Effector memory CD8-positive, alpha-beta T cell (primary cell): ENCODE measurements around the gene MBLAC2.
A peak's percentile ranks its signal among the peaks of the same experiment; 100 is the strongest.

Experiments used
- ATAC-seq: fragments of 150-1000 bp; cut with Tn5 transposase; replicated peaks from 2 replicates; pipeline ENCODE4 v1.10.0; 2021; ENCODE audit warnings: mild to moderate bottlenecking, moderate library complexity
- DNase-seq, 3 experiments: peaks; one replicate each; pipeline ENCODE4 v3.0.0; 2021
- H3K27ac Mint-ChIP-seq, 2 donors: one replicate each; pipeline ENCODE4 v1.8.0; 2022; ENCODE audit warnings: mild to moderate bottlenecking in 2 of 2, mixed read lengths in 2 of 2, moderate library complexity in 2 of 2
- H3K27me3 Mint-ChIP-seq, 2 donors: one replicate each; pipeline ENCODE4 v1.8.0; 2022; ENCODE audit warnings: mixed read lengths in 2 of 2
- H3K36me3 Mint-ChIP-seq: one replicate; pipeline ENCODE4 v1.8.0; 2022; ENCODE audit warnings: mild to moderate bottlenecking, moderate library complexity, mixed read lengths; ENCODE audit not compliant: insufficient read depth
- H3K4me1 Mint-ChIP-seq, 2 donors: one replicate each; pipeline ENCODE4 v1.8.0; 2022; ENCODE audit warnings: low read depth in 2 of 2, mixed read lengths in 2 of 2
- H3K4me3 Mint-ChIP-seq, 2 donors: one replicate each; pipeline ENCODE4 v1.8.0; 2022; ENCODE audit warnings: mild to moderate bottlenecking in 2 of 2, mixed read lengths in 2 of 2, moderate library complexity in 2 of 2
- H3K9me3 Mint-ChIP-seq, 2 donors: one replicate each; pipeline ENCODE4 v1.8.0; 2022; ENCODE audit warnings: mixed read lengths in 2 of 2
- total RNA-seq, 9 experiments: gene quantifications; one replicate each; lab custom pipeline; 2026; lab: John Stamatoyannopoulos, UW

The MBLAC2 gene
- 3.6 to 14.9 (median 7.4) reads per million in 9 experiments for total RNA-seq

DNA sequence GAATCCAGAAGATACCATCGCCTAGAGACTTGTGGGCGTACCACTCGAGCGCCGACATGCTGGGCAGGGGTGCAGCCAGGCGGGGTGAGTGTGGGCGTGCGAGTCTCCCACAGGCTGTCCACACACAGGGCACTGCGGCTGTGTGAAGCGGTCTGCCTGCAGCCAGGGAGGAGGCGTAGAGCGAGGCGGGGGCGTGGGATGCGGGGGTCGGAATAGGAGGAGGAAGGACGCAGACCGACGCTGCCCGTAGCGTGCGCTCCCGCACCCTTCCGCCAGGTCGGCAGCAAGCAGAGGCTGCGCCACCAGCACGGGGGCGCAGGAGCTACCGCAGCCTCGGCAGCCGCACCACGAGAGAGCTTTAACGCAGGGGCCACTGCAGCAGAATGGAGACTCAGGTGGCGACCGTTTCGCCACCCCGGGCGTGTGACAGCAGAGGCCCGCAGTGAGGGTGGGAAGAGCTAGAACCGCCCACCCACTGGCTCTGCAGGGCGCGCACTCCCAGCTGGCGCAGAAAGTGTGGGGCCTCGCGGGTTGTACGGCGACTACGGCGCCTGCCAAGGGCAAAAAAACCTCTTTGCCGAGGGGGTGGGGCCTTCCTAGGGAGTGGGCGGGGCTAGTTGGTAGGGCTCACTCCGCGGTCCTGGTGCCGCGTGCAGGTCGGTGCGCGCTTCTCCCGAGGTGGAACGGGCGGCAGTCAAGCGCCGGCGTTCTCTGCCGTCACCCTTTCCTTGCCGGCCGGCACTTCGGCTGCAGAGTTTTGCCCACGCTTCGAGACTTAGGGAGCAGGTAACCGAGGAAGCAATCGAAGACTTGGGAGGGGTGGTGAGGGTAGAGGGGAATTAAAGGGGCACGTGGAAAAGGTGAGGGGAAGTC is at the start of gene MBLAC2, which contains the start of gene POLR3G:
MBLAC2 (minus strand) TSS at position 537 of the 873 bp plus-strand sequence; CDS start at position 58, 479 bp downstream.
POLR3G (plus strand) TSS at position 630 of the 873 bp plus-strand sequence. CDS start 10,704 bp downstream, outside the sequence.
- H3K4me1 Mint-ChIP-seq: peaks cover 22 to 38% of the 10 kb centered on the region in 2 donors
- ATAC-seq: peak; percentile 85
- H3K4me3 Mint-ChIP-seq: peak within 1 kb of the TSS; percentile 96 to 99
- H3K9me3 Mint-ChIP-seq: no peaks in the 10 kb centered on the region
- H3K27me3 Mint-ChIP-seq: no peaks in the 10 kb centered on the region
- peak; percentile 87 to 89 (median 87) for DNase-seq
- peaks cover 14% of the 10 kb centered on the region for H3K36me3 Mint-ChIP-seq
- peak within 1 kb of the TSS; percentile 88 to 93 for H3K27ac Mint-ChIP-seq

DNA sequence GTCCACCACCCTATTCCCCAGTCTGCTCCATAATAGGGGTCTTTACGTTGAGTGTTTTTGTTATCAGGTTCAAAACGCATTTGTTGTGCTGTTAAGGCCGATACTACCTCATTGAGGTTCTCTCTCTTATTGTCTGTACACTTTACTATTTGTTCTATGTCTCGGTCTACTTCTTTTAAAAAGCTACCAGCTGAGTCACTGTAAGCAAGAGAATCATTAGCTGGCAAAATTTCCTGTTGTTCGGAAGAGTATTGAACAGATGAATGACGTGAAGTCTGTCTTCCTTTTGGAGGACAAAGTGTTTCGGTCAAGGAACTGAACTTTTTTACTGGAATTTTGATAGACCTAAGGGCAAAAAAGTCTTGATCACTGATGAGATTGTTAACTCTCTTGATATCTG is 44.5 kb upstream of the MBLAC2 start:
- ATAC-seq: no peak
- peaks cover 62% of the 10 kb centered on the region for H3K36me3 Mint-ChIP-seq

DNA sequence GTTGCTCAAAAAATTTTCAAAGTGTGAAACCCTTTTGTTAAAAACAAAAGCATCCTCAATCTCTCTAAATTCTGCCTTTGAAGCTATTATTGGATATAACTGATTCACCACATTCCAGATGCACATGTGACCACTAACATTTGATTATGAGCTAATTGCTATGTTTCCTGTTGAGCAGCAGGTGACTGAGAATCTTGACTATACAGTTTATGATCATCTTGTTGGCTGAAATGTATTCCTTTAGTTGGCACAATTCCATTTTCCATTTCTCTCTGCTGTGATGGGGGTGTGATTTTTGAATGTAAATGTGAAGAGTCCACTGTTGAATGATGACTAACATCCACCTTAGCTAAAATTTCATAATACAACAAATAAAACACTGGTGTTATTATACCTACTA is 44.1 kb upstream of the MBLAC2 start:
- no peaks in the 10 kb centered on the region for H3K9me3 Mint-ChIP-seq
- peaks cover 58% of the 10 kb centered on the region for H3K36me3 Mint-ChIP-seq
- DNase-seq: no peak
- no peak overlapping the region for H3K4me3 Mint-ChIP-seq
- no peak for ATAC-seq
- peaks cover 20% of the 10 kb centered on the region in 2 donors for H3K4me1 Mint-ChIP-seq
- no peaks in the 10 kb centered on the region for H3K27me3 Mint-ChIP-seq
- H3K27ac Mint-ChIP-seq: no peak overlapping the region

More for the DNA sequence above, 44.5 kb upstream of the MBLAC2 start:
- Mint-ChIP-seq H3K4me3 (no peak overlapping the region), H3K27me3 (no peaks in the 10 kb centered on the region), H3K27ac (peak overlapping the region in 1 of 2 donors; percentile 64), H3K4me1 (peaks cover 20 to 24% of the 10 kb centered on the region in 2 donors), H3K9me3 (no peaks in the 10 kb centered on the region)
- no peak for DNase-seq

DNA sequence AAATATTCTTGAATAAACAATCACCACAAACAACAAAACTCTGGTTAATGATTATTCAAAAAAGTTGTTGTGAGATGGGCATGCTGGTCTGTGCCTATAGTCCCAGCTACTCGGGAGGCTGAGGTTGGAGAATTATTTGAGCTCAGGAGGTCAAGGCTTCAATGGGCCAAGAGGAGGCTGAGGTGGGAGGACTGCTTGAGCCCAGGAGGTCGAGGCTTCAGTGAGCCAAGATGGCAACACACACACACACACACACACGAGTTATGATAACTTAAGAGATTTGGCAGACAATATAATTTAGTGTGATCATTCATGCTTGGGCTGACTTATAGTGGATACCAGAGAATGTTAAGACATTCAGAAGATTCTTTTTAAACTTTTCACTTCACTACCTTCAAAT is 39.9 kb upstream of the MBLAC2 start:
- peaks cover 7 to 8% of the 10 kb centered on the region in 2 donors for H3K4me1 Mint-ChIP-seq
- no peak for ATAC-seq
- H3K4me3 Mint-ChIP-seq: no peak overlapping the region
- peak overlapping the region in 1 of 2 donors; percentile 27 for H3K27ac Mint-ChIP-seq
- DNase-seq: no peak
- no peaks in the 10 kb centered on the region for H3K9me3 Mint-ChIP-seq
- peaks cover 31% of the 10 kb centered on the region for H3K36me3 Mint-ChIP-seq
- no peaks in the 10 kb centered on the region for H3K27me3 Mint-ChIP-seq

DNA sequence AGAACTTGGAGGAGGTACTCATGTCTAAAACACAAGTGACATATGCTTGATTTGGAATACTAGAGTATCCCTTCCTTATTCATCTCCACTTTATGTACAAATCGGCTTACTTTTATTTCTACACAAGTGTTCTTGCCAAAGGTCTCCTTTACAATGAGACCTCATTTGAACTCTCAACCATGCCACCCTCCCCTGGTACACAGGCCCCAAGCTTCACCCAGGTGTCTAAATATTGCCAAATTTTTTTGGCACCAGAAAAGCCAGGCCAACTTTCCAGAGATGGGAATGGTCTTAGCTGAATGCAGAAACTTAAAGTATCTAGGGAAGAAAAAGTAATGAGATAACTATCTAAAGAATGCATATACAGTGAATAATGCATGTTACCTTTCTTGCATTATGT is 35.9 kb upstream of the MBLAC2 start:
- Mint-ChIP-seq H3K27me3 (no peaks in the 10 kb centered on the region), H3K9me3 (no peaks in the 10 kb centered on the region), H3K4me3 (no peak overlapping the region), H3K36me3 (peaks cover 10% of the 10 kb centered on the region), H3K4me1 (no peaks in the 10 kb centered on the region), H3K27ac (no peak overlapping the region)
- ATAC-seq (no peak), DNase-seq (no peak)

DNA sequence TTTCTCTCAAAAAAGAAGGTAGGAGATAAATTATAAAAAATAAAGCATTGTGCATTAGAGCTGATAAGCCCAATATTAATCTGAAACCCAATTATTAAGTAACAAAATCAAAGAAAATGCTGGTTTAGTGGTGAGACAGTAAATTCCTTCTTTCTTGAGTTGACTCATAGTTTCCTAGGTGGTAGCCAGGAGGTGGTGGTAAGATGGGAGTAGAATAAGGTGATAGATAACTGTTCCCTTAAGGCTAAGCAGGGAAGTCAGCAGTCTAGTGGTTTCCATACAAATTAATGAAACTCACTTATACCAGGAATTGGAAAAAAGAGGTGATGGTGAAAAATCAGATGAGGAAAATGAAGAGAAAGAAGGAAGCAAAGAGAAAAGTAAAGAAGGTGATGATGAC is 31.6 kb upstream of the MBLAC2 start:
- no peaks in the 10 kb centered on the region for H3K9me3 Mint-ChIP-seq
- no peak overlapping the region for H3K27ac Mint-ChIP-seq
- no peaks in the 10 kb centered on the region for H3K4me1 Mint-ChIP-seq
- no peaks in the 10 kb centered on the region for H3K27me3 Mint-ChIP-seq
- no peak for ATAC-seq
- no peaks in the 10 kb centered on the region for H3K36me3 Mint-ChIP-seq
- no peak overlapping the region for H3K4me3 Mint-ChIP-seq
- no peak for DNase-seq

DNA sequence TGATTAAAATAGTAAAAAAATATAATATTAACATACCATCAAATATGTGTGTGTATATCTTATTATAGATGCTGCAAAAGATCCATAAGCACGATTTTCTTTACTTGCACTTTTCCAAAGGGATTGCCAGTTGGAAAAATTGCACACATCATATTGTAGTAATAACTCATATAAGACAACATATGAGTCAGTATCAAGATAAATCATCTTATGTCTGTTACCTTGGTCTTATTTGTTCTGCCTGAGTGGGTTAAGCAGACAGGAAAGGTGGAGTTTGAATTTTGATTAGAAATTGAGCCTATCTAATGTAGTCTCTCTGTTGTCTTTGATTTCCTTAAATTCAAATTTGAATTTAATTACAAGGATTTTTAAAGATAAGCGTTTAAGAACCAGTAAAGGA is 30.2 kb upstream of the MBLAC2 start:
- no peaks in the 10 kb centered on the region for H3K27me3 Mint-ChIP-seq
- H3K27ac Mint-ChIP-seq: no peak overlapping the region
- no peaks in the 10 kb centered on the region for H3K36me3 Mint-ChIP-seq
- no peak for ATAC-seq
- no peak for DNase-seq
- no peaks in the 10 kb centered on the region for H3K9me3 Mint-ChIP-seq
- no peak overlapping the region for H3K4me3 Mint-ChIP-seq
- H3K4me1 Mint-ChIP-seq: no peaks in the 10 kb centered on the region

DNA sequence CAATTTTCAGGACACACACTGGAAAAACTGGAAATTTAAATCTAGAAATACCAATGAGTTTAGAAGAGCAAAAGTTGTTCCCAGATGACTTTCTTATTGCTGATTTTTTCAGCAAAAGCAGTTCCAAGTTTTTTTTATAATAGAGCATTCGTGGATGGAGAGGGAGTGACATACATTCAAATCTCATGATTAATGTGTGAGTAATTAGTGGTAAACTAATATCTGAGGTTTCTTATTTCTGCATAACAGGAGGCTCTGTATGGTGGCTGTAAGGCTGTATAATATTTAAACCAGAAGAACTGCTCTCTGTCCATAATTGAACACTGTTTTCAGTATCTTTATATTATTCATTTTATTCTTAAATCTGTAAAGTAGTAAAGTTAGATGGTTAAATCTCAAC is 29.0 kb upstream of the MBLAC2 start:
- Mint-ChIP-seq H3K27me3 (no peaks in the 10 kb centered on the region), H3K4me3 (no peak overlapping the region), H3K36me3 (no peaks in the 10 kb centered on the region), H3K9me3 (no peaks in the 10 kb centered on the region), H3K27ac (no peak overlapping the region), H3K4me1 (no peaks in the 10 kb centered on the region)
- no peak for ATAC-seq
- DNase-seq: no peak

DNA sequence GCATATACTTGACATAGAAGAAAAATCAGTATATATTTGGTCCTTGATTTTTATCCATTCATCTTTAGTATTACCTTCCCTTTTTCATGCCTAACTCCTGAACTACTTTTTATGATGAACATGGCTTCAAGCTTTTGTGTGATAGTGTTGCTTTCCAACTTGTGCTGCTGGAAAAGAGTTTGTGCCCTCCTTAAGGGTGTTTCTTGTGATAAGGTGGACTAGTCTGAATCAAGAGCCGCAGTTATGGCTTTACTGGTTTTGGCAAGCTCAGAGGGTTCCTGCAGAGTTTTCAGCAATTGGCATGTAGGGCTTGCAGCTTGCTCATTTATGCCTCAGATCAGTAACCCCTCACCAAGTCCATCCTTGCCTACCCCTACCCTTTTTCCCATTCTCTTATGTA is 20.6 kb upstream of the MBLAC2 start:
- no peaks in the 10 kb centered on the region for H3K4me1 Mint-ChIP-seq
- no peak for ATAC-seq
- H3K36me3 Mint-ChIP-seq: no peaks in the 10 kb centered on the region
- H3K27ac Mint-ChIP-seq: no peak overlapping the region
- H3K27me3 Mint-ChIP-seq: no peaks in the 10 kb centered on the region
- no peak for DNase-seq
- no peaks in the 10 kb centered on the region for H3K9me3 Mint-ChIP-seq
- H3K4me3 Mint-ChIP-seq: no peak overlapping the region

DNA sequence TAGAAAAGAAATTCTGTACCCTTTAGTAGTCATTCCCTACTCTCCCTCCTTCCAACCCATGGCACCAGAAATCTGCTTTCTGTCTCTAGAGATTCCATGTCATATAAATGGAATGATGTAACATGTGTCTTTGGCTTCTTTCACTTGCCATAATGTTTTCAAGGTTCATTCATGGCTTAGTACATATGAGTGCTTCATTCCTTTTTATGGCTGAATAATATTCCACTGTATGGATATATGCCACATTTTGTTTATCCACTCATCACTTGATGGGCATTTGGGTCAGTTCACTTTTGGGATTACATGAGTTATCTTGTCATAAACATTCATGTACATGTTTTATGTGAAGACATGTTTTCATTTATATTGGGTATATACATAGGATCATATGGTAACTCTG is 19.5 kb upstream of the MBLAC2 start:
- DNase-seq (no peak), ATAC-seq (no peak)
- Mint-ChIP-seq H3K4me3 (no peak overlapping the region), H3K27me3 (no peaks in the 10 kb centered on the region), H3K36me3 (no peaks in the 10 kb centered on the region), H3K4me1 (no peaks in the 10 kb centered on the region), H3K27ac (no peak overlapping the region), H3K9me3 (no peaks in the 10 kb centered on the region)

DNA sequence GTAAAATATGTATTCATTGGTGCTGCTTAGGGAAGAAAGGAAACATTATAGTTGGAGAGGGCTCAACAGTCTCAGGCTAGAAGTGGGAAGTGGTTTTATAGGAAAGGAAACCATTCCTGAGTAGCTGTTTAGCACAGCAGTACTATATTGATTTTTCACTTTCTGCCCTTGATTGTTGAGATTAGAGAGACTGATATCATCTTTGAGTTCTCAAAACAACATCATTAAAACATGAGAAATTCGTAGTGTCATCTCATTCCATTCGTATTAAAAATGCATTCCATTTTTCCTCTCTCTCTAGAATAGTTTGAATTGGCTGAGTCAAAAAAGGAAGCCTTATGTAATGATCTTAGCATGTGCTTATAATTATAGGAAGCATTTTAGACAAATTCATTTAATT is 14.2 kb upstream of the MBLAC2 start:
- Mint-ChIP-seq H3K36me3 (no peaks in the 10 kb centered on the region), H3K9me3 (no peaks in the 10 kb centered on the region), H3K4me3 (no peak overlapping the region), H3K27ac (no peak overlapping the region), H3K27me3 (no peaks in the 10 kb centered on the region), H3K4me1 (no peaks in the 10 kb centered on the region)
- DNase-seq (no peak), ATAC-seq (no peak)

DNA sequence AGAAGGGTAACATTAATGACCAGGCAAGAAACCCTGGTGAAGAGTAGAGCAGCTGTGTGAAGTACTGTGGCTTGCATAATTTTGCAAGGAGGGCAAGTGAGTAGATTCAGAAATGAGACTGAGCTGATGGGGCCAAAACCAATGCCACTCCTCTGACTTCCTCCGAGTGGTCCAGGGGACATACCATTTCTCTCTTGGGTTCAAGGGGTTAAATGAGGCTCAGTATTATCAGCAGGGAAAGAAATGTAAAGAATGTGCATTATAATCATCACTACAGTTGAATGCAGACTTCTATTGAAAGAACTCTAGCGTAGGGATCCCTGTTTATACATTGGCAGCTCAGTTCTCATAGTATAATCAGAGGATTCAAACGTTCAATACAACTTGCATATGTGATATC is 10.0 kb upstream of the MBLAC2 start:
- Mint-ChIP-seq H3K4me3 (no peak overlapping the region), H3K9me3 (no peaks in the 10 kb centered on the region), H3K27me3 (no peaks in the 10 kb centered on the region), H3K36me3 (no peaks in the 10 kb centered on the region), H3K27ac (no peak overlapping the region), H3K4me1 (no peaks in the 10 kb centered on the region)
- ATAC-seq (no peak), DNase-seq (no peak)

DNA sequence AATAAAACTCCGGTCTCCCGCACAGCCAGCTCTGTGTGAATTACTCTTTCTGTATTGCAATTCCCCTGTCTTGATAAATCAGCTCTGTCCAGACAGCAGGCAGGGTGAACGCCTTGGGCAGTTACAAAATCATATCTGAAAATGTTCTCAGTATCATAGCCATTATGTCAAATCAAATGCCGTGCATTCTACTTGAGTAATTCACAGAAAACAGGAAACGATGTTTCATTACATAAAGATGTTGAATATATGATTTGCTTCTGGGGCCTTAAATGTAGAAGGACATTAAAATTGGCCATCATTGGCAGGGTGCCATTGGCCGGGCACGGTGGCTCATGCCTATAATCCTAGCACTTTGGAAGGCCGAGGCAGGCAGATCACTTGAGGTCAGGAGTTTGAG is 8.6 kb upstream of the MBLAC2 start:
- H3K36me3 Mint-ChIP-seq: no peaks in the 10 kb centered on the region
- no peaks in the 10 kb centered on the region for H3K27me3 Mint-ChIP-seq
- H3K27ac Mint-ChIP-seq: no peak overlapping the region
- no peaks in the 10 kb centered on the region for H3K9me3 Mint-ChIP-seq
- no peak for ATAC-seq
- no peaks in the 10 kb centered on the region for H3K4me1 Mint-ChIP-seq
- no peak overlapping the region for H3K4me3 Mint-ChIP-seq
- DNase-seq: no peak

DNA sequence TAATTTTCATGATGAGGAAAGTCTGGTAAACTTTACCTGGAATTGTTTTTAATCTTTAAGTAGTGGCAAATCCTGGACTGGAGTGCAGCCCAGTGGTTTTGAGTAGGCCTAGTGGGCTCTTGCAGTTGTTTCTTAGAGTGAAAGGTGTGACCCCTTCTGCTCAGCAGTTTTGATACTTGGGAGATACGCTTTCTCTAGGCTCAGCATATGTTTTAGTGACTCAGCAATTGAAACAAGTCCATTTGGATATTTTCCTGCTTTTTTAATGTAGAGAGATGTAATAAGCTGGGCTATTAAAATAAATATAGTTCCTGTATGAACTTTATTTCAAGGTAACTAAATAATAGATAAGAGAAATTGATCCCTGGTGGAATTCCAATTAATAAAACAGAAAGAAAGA is 6.1 kb upstream of the MBLAC2 start:
- Mint-ChIP-seq H3K27ac (no peak overlapping the region), H3K4me3 (no peak overlapping the region), H3K4me1 (no peaks in the 10 kb centered on the region), H3K9me3 (no peaks in the 10 kb centered on the region), H3K36me3 (peaks cover 2% of the 10 kb centered on the region), H3K27me3 (no peaks in the 10 kb centered on the region)
- ATAC-seq (no peak), DNase-seq (no peak)
